ENCODE measurements around the gene COL5A1. TPM values are rescaled to one million over a fixed set of nuclear protein-coding genes. Genes with fewer than 3 reads are reported as not detected.

COL5A1 gene
- total RNA-seq, 2 experiments from 2014 or later, result 0.05 to 0.08 TPM

DNA sequence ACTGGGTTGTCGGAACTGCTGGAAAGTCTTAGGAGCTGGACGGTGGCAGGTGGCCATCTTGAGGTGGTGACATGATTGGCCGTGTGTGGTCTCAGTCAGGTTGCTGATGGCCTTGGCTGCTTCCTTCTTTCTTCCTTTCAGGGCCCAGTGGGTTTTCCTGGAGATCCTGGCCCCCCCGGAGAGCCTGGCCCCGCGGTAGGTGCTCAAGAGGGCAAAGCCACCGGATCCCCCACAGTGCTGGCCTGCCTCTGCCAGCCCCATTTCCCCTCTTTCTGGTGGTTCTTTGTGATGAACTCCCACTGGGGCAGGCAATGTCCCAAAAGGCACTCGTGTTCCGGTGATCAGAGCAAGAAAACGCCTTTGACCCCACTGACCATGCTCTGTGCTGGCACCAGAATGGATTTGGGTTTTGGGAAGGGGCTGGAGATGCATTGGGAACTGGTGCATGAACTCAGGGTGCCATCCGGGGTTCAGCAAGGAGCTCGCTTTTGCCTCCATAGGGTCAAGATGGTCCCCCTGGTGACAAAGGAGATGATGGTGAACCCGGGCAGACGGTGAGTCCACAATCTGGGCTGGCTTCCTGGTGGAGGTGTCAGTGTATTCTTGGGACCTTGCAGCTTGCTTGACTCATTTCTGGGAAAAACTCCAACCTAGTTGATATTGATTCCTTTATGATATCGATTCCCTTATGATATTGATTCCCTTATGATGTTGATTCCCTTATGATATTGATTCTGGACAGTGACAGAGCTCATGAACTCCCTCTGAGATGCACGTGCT lies 174.0 kb downstream of the COL5A1 start:
- ATAC-seq (no peak), DNase-seq (no peak)
- ChIA-PET CTCF (no interaction called here), POLR2A (no interaction called here)
- H3K4me3 Mint-ChIP-seq, result no peak overlapping the region
- no peak overlapping the region for H3K27ac Mint-ChIP-seq
- H3K27me3 Mint-ChIP-seq (ENCODE audit: low read depth), result no peaks in the 10 kb centered on the region
- H3K36me3 Mint-ChIP-seq (ENCODE audit: low read depth), result no peaks in the 10 kb centered on the region
- H3K4me1 Mint-ChIP-seq (ENCODE audit: low read depth), result no peaks in the 10 kb centered on the region
- H3K9me3 Mint-ChIP-seq (ENCODE audit: insufficient read depth), result no peaks in the 10 kb centered on the region

DNA sequence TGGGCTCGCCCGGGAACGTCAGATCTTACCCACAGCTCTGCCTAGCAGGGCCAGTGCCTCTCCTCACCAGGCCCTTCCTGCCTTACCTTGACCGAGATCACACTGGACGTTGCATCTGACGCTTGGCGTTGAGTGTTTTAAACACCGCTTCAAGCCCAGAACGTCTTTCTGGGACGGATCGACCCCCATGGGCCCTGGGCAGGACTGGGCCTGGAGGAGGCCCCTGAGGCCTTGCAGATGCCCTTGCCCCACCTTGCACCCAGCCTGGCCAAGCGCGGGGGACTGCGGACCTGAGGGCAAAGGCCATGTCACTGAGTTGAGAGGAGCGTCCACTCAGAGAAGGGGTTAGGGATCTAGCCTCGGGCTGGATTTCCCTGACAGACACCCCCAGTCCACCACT lies 174.7 kb downstream of the COL5A1 start:
- ATAC-seq, result no peak
- no peaks in the 10 kb centered on the region for H3K4me1 Mint-ChIP-seq (ENCODE audit: low read depth)
- ChIA-PET POLR2A (no interaction called here), CTCF (no interaction called here)
- DNase-seq, result no peak
- no peaks in the 10 kb centered on the region for H3K27me3 Mint-ChIP-seq (ENCODE audit: low read depth)
- no peak overlapping the region for H3K4me3 Mint-ChIP-seq
- no peak overlapping the region for H3K27ac Mint-ChIP-seq
- no peaks in the 10 kb centered on the region for H3K36me3 Mint-ChIP-seq (ENCODE audit: low read depth)
- H3K9me3 Mint-ChIP-seq (ENCODE audit: insufficient read depth), result no peaks in the 10 kb centered on the region

DNA sequence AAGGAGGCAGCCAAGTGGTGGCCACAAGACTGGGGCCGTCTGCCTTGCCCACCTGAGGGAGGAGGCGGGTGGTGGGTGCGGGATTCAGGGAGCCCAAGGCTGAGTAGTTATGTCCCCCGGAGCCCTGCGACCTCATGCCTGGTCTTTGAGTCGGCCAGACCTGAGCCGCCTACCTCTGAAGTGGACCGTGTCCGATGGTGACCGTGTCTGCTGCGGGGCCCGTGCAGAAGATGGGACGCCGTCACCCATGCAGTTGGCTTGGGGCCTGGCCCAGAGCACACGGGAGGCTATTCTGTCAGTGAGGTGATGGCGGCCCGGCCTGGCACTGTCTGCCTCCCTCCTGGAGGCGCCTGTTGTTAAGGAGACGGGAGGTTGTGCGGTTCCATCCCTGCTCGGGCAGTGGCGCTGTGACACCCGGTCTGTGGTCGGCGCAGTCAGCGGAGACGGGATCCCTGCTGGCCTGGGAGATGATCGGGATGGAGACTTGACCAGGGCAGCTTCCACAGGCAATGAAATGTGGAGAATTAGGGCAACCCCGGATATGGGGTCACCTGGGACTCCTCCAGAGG lies 176.5 kb downstream of the COL5A1 start:
- ATAC-seq (no peak), DNase-seq (no peak)
- ChIA-PET POLR2A (no interaction called here), CTCF (no interaction called here)
- Mint-ChIP-seq H3K27me3 (ENCODE audit: low read depth) (no peaks in the 10 kb centered on the region), H3K36me3 (ENCODE audit: low read depth) (no peaks in the 10 kb centered on the region), H3K9me3 (ENCODE audit: insufficient read depth) (no peaks in the 10 kb centered on the region), H3K4me1 (ENCODE audit: low read depth) (no peaks in the 10 kb centered on the region), H3K4me3 (no peak overlapping the region), H3K27ac (no peak overlapping the region)

DNA sequence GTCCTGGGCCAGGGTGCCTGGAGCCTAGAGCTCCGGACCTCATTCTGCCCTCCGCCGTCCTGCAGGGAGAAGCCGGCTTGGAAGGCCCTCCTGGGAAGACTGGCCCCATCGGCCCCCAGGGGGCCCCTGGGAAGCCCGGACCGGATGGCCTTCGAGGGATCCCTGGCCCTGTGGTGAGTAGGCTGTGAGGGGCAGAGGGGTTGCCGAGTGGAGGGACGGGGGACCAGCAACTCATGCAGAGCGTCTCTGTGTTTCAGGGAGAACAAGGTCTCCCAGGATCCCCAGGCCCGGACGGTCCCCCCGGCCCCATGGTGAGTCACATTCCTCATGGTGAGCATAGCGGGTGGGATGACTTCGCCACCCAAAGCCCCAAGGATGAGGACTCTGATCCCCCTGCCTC lies 177.0 kb downstream of the COL5A1 start:
- ATAC-seq, result no peak
- DNase-seq, result no peak
- Mint-ChIP-seq H3K27ac (no peak overlapping the region), H3K4me3 (no peak overlapping the region), H3K9me3 (ENCODE audit: insufficient read depth) (no peaks in the 10 kb centered on the region), H3K36me3 (ENCODE audit: low read depth) (no peaks in the 10 kb centered on the region), H3K4me1 (ENCODE audit: low read depth) (no peaks in the 10 kb centered on the region), H3K27me3 (ENCODE audit: low read depth) (no peaks in the 10 kb centered on the region)
- ChIA-PET POLR2A (no interaction called here), CTCF (no interaction called here)

DNA sequence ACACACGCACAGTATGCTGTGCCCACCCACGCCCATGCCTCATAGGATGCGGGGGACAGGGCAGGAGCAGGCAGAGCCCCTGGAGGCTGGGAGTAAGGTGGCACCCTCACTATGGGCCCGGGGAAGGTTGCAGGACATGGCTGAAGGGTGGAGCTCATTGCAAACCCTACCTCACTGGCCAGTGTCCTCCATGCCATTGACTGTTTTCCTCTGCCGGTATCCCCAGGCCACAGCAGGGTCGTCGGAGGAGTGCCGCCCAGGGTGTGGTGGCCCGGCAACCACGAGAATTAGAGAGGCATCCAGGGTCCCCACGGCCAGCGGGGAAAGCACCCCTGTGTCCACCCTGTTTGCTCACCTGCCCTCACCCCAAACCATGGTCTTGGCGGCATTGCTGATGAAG lies 179.3 kb downstream of the COL5A1 start:
- H3K4me1 Mint-ChIP-seq (ENCODE audit: low read depth), result no peaks in the 10 kb centered on the region
- POLR2A ChIA-PET, result no interaction called here
- no peak overlapping the region for H3K4me3 Mint-ChIP-seq
- CTCF ChIA-PET, result no interaction called here
- no peak for ATAC-seq
- DNase-seq, result no peak
- H3K9me3 Mint-ChIP-seq (ENCODE audit: insufficient read depth), result no peaks in the 10 kb centered on the region
- no peaks in the 10 kb centered on the region for H3K27me3 Mint-ChIP-seq (ENCODE audit: low read depth)
- H3K36me3 Mint-ChIP-seq (ENCODE audit: low read depth), result no peaks in the 10 kb centered on the region
- H3K27ac Mint-ChIP-seq, result no peak overlapping the region

DNA sequence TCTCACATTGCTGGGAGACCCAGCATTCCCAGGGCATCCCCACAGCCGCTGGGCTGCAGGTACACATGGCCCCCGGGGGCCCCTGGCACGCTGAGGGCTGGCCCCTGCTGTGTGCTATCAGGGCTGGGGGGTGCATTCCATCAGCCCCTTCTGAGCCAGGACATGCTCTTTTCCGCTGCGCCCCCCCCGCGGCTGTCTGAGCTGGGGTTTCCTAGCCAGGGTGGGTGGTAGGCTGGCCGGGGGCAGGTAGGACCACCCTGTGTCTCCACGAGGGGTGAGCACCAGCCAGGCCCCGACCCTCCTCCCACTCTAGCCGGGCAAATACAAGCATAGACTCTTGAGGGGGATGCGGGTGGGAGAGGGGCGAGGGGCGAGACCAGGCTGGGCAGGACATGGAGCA lies 180.9 kb downstream of the COL5A1 start:
- Mint-ChIP-seq H3K27me3 (ENCODE audit: low read depth) (no peaks in the 10 kb centered on the region), H3K27ac (no peak overlapping the region), H3K36me3 (ENCODE audit: low read depth) (no peaks in the 10 kb centered on the region), H3K4me3 (no peak overlapping the region), H3K4me1 (ENCODE audit: low read depth) (no peaks in the 10 kb centered on the region), H3K9me3 (ENCODE audit: insufficient read depth) (no peaks in the 10 kb centered on the region)
- ATAC-seq (no peak), DNase-seq (no peak)
- ChIA-PET POLR2A (interaction anchor here (0.6 kb wide), 1 partner anchor 457 kb away, joined by 3 read pairs; no protein-coding TSS in a partner anchor), CTCF (no interaction called here)

DNA sequence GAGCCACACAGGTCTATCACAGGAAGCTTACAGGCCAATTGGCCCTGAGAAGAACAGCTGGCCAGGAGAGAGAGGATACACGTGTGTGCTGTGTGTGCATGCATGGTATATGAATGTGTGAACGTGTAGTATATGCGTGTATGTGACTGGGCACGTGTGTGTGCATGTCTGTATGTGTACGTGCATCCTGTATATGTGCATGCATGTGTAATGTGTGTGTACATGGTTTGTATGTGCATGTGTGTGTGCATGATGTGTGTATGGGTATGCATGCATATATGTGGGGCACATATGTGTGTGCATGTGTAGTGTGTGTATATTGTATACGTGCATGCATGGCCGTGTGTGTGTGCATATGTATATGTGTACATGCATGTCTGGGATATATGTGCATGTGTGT lies 182.0 kb downstream of the COL5A1 start:
- POLR2A ChIA-PET, result no interaction called here
- Mint-ChIP-seq H3K4me3 (no peak overlapping the region), H3K9me3 (ENCODE audit: insufficient read depth) (no peaks in the 10 kb centered on the region), H3K27me3 (ENCODE audit: low read depth) (no peaks in the 10 kb centered on the region), H3K27ac (no peak overlapping the region), H3K4me1 (ENCODE audit: low read depth) (no peaks in the 10 kb centered on the region), H3K36me3 (ENCODE audit: low read depth) (no peaks in the 10 kb centered on the region)
- CTCF ChIA-PET, result no interaction called here
- ATAC-seq, result no peak
- no peak for DNase-seq

DNA sequence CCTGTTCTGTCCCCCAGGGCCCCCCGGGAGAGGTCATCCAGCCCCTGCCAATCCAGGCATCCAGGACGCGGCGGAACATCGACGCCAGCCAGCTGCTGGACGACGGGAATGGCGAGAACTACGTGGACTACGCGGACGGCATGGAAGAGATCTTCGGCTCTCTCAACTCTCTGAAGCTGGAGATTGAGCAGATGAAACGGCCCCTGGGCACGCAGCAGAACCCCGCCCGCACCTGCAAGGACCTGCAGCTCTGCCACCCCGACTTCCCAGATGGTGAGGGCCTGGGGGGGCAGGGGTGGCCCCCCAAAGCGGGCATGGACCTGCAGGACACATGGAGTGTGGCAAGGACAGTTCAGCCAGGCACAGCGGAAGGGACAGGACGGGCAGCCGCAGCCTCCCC lies 183.0 kb downstream of the COL5A1 start:
- POLR2A ChIA-PET, result no interaction called here
- no peaks in the 10 kb centered on the region for H3K36me3 Mint-ChIP-seq (ENCODE audit: low read depth)
- H3K4me3 Mint-ChIP-seq, result no peak overlapping the region
- CTCF ChIA-PET, result no interaction called here
- no peak overlapping the region for H3K27ac Mint-ChIP-seq
- DNase-seq (no peak), ATAC-seq (no peak)
- H3K9me3 Mint-ChIP-seq (ENCODE audit: insufficient read depth), result no peaks in the 10 kb centered on the region
- H3K27me3 Mint-ChIP-seq (ENCODE audit: low read depth), result no peaks in the 10 kb centered on the region
- H3K4me1 Mint-ChIP-seq (ENCODE audit: low read depth), result no peaks in the 10 kb centered on the region

DNA sequence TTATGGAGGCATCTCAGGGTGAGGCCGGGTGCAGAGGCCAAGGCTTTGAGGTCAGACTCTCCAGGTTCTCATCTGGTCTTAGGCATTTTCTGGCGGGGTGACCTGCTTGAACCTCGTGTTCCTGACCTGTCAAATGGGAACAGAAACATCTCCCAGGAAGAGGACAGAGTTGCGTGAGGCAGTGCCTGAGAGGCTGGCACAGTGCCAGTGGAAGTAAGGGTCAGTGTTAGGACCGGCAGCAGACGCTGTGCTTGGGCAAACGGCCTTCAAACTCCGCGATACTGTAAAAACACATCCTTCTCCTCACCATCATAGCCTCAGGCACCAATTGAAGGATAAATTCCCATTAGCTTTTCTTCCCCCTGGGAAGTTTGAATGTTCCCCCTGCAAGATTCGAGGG lies 183.4 kb downstream of the COL5A1 start:
- DNase-seq (no peak), ATAC-seq (no peak)
- H3K36me3 Mint-ChIP-seq (ENCODE audit: low read depth), result no peaks in the 10 kb centered on the region
- H3K27ac Mint-ChIP-seq, result no peak overlapping the region
- H3K27me3 Mint-ChIP-seq (ENCODE audit: low read depth), result no peaks in the 10 kb centered on the region
- CTCF ChIA-PET, result no interaction called here
- H3K4me1 Mint-ChIP-seq (ENCODE audit: low read depth), result no peaks in the 10 kb centered on the region
- H3K9me3 Mint-ChIP-seq (ENCODE audit: insufficient read depth), result no peaks in the 10 kb centered on the region
- POLR2A ChIA-PET, result no interaction called here
- no peak overlapping the region for H3K4me3 Mint-ChIP-seq

DNA sequence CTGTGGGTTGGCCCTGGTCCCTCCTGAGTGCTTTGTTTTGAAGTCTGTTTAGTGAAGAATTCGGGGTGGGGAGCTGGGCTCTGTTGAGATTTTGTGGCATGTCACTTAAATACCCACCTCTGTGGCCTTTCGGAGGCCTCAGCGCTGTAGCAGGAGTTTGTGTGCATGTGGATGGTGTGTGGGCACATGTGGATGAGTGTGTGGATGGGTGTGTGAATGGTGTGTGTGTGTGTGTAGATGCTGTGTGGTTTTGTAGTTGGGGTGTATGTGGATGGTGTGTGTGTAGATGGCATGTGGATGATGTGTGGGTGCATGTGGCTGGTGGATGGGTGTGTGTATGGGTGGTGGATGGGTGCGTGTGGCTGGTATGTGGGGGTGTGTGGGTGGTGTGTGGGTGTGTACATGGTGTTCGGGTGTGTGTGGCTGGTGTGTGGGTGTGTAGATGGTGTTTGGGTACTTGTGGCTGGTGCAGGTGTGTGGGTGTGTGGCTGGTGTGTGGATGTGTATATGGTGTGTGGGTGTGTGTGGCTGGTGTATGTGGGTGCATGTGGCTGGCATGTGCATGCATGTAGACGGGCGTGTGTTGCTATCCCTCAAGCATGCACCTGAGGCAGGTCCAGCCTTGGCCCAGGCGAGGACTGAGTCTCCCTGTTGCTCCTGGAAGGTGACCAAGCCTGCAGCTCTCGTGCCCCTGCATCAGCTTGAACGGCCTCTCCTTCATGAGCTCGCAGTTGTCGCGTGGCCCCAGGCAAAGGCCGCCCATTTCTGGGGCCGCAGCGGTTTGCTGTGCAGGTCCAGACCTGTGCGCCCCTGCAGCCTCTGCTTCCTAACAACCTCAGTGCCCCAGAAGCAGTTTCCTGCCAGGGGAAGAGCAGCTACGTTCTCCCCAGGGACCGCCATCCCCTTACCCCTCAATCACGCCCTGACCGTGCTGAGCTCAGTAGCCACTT lies 185.0 kb downstream of the COL5A1 start:
- Mint-ChIP-seq H3K36me3 (ENCODE audit: low read depth) (no peaks in the 10 kb centered on the region), H3K4me1 (ENCODE audit: low read depth) (no peaks in the 10 kb centered on the region), H3K9me3 (ENCODE audit: insufficient read depth) (no peaks in the 10 kb centered on the region), H3K27ac (no peak overlapping the region), H3K27me3 (ENCODE audit: low read depth) (no peaks in the 10 kb centered on the region), H3K4me3 (no peak overlapping the region)
- ATAC-seq (no peak), DNase-seq (no peak)
- ChIA-PET POLR2A (no interaction called here), CTCF (no interaction called here)

DNA sequence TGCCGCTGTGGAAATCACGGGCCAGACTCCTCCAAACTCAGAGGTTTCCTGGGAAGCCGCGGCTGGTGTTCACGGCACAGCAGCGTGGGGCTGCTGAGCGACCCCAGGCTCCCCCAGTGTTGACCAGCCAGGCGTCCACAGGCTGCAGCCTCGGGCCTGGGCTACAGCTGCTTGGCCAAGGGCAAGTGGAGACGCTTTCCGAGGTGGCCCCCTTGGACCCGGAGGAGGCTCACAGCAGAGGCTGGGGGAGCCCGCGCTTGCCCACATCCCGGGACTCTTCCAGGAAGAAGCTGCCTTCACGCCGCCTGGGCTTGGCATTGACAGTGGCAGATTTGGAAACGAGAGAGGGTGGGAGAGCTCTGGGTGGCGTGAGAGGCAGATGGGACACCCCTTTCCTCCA lies 186.0 kb downstream of the COL5A1 start:
- POLR2A ChIA-PET, result no interaction called here
- Mint-ChIP-seq H3K27me3 (ENCODE audit: low read depth) (no peaks in the 10 kb centered on the region), H3K27ac (no peak overlapping the region), H3K9me3 (ENCODE audit: insufficient read depth) (no peaks in the 10 kb centered on the region), H3K4me3 (no peak overlapping the region), H3K36me3 (ENCODE audit: low read depth) (no peaks in the 10 kb centered on the region), H3K4me1 (ENCODE audit: low read depth) (no peaks in the 10 kb centered on the region)
- DNase-seq, result no peak
- CTCF ChIA-PET, result no interaction called here
- ATAC-seq, result no peak

DNA sequence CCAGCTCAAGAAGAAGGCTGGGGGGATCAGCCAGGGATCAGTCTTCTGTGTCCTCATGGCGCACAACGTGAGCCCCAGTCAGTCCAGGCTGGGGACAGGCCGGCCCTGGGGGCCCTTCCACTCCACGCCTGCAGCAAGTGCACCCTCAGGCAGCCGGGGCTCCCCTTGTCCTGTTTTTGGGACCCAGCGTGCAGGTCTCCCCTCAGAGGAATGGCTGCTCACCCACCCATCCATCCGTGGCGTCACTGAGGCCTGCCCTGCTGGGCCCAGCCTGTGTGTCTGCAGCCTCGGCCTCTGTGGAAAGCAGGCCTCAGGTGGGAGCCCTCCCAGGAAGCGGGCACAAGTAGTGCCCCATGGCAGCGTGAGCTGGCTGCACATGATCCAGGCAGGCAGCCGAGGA lies 186.4 kb downstream of the COL5A1 start:
- no peaks in the 10 kb centered on the region for H3K36me3 Mint-ChIP-seq (ENCODE audit: low read depth)
- no peaks in the 10 kb centered on the region for H3K27me3 Mint-ChIP-seq (ENCODE audit: low read depth)
- no peaks in the 10 kb centered on the region for H3K4me1 Mint-ChIP-seq (ENCODE audit: low read depth)
- ChIA-PET POLR2A (no interaction called here), CTCF (no interaction called here)
- no peaks in the 10 kb centered on the region for H3K9me3 Mint-ChIP-seq (ENCODE audit: insufficient read depth)
- H3K4me3 Mint-ChIP-seq, result no peak overlapping the region
- H3K27ac Mint-ChIP-seq, result no peak overlapping the region
- ATAC-seq, result no peak
- DNase-seq, result no peak
